ENCODE measurements around the gene CHRD. TPM values are rescaled to one million over a fixed set of nuclear protein-coding genes. Genes with fewer than 3 reads are reported as not detected.

CHRD gene
- total RNA-seq, 1 donor from 2014 or later = 47.1 TPM

GRCh38 chr3:184354121-184354728 lies 25.6 kb upstream of the CHRD start:
- Mint-ChIP-seq H3K36me3 (ENCODE audit: unreplicated experiment) (no peaks in the 10 kb centered on the region), H3K9me3 (ENCODE audit: unreplicated experiment) (peaks cover 4% of the 10 kb centered on the region), H3K4me1 (ENCODE audit: low read depth, unreplicated experiment) (peaks cover 8% of the 10 kb centered on the region), H3K4me3 (ENCODE audit: unreplicated experiment) (no peak overlapping the region), H3K27me3 (ENCODE audit: unreplicated experiment) (peaks cover 11% of the 10 kb centered on the region), H3K27ac (ENCODE audit: unreplicated experiment) (no peak overlapping the region)
- DNase-seq = peak; percentile 69
- TF ChIP-seq, protein P1, sequence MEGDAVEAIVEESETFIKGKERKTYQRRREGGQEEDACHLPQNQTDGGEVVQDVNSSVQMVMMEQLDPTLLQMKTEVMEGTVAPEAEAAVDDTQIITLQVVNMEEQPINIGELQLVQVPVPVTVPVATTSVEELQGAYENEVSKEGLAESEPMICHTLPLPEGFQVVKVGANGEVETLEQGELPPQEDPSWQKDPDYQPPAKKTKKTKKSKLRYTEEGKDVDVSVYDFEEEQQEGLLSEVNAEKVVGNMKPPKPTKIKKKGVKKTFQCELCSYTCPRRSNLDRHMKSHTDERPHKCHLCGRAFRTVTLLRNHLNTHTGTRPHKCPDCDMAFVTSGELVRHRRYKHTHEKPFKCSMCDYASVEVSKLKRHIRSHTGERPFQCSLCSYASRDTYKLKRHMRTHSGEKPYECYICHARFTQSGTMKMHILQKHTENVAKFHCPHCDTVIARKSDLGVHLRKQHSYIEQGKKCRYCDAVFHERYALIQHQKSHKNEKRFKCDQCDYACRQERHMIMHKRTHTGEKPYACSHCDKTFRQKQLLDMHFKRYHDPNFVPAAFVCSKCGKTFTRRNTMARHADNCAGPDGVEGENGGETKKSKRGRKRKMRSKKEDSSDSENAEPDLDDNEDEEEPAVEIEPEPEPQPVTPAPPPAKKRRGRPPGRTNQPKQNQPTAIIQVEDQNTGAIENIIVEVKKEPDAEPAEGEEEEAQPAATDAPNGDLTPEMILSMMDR (IDR thresholded peaks at IDR 0.05; ENCODE audit: partially characterized antibody, unreplicated experiment) = peak; percentile 77

GRCh38 chr3:184354754-184355153 lies 25.1 kb upstream of the CHRD start:
- peaks cover 3% of the 10 kb centered on the region for H3K9me3 Mint-ChIP-seq (ENCODE audit: unreplicated experiment)
- TF ChIP-seq, protein P1 (IDR thresholded peaks at IDR 0.05; ENCODE audit: partially characterized antibody, unreplicated experiment) = no peak
- DNase-seq = no peak
- H3K27ac Mint-ChIP-seq (ENCODE audit: unreplicated experiment) = no peak overlapping the region
- H3K36me3 Mint-ChIP-seq (ENCODE audit: unreplicated experiment) = no peaks in the 10 kb centered on the region
- H3K4me3 Mint-ChIP-seq (ENCODE audit: unreplicated experiment) = no peak overlapping the region
- H3K27me3 Mint-ChIP-seq (ENCODE audit: unreplicated experiment) = peaks cover 11% of the 10 kb centered on the region
- peaks cover 8% of the 10 kb centered on the region for H3K4me1 Mint-ChIP-seq (ENCODE audit: low read depth, unreplicated experiment)

DNA sequence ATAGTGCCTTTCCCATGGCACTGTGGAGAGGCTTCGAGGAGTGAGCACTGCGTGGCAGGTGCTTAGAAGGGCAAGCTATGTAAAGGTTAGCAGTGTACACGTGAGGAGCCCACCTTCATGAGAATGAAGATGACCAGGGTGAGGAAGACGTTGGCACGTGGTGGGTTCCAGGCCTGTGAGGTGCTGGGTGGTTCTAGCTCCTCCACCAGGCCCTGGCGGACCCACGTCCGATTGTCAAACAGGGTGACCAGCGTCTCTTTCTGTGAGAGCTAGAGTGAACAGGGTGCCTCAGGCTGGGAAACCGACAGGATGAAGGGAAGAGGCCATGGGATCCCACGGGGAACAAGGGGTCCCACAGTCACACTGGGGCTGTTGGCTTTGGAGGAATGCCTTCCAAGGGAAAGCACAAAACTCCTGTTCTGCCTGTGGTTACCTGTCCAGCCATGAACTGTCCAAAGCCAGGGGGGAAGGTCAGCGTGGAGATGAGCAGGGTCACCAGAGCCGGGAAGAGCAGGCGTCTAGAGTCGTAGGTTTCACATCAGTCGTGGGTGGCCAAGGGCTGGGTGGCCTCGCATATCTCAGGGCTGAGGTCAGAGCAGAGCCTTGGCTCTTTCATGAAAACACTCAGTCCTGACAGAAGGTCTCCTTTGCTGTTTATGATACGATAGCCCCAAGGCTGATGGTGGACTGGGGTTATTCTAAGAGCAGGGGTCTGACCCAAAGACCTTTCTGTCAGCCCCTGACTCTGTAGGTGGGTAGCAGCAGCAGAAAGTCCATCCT lies 24.4 kb upstream of the CHRD start:
- Mint-ChIP-seq H3K9me3 (ENCODE audit: unreplicated experiment) (peaks cover 5% of the 10 kb centered on the region), H3K4me3 (ENCODE audit: unreplicated experiment) (no peak overlapping the region), H3K27ac (ENCODE audit: unreplicated experiment) (no peak overlapping the region), H3K4me1 (ENCODE audit: low read depth, unreplicated experiment) (peaks cover 8% of the 10 kb centered on the region), H3K36me3 (ENCODE audit: unreplicated experiment) (no peaks in the 10 kb centered on the region), H3K27me3 (ENCODE audit: unreplicated experiment) (peaks cover 15% of the 10 kb centered on the region)
- DNase-seq = no peak
- TF ChIP-seq, protein P1 (IDR thresholded peaks at IDR 0.05; ENCODE audit: partially characterized antibody, unreplicated experiment) = no peak

DNA sequence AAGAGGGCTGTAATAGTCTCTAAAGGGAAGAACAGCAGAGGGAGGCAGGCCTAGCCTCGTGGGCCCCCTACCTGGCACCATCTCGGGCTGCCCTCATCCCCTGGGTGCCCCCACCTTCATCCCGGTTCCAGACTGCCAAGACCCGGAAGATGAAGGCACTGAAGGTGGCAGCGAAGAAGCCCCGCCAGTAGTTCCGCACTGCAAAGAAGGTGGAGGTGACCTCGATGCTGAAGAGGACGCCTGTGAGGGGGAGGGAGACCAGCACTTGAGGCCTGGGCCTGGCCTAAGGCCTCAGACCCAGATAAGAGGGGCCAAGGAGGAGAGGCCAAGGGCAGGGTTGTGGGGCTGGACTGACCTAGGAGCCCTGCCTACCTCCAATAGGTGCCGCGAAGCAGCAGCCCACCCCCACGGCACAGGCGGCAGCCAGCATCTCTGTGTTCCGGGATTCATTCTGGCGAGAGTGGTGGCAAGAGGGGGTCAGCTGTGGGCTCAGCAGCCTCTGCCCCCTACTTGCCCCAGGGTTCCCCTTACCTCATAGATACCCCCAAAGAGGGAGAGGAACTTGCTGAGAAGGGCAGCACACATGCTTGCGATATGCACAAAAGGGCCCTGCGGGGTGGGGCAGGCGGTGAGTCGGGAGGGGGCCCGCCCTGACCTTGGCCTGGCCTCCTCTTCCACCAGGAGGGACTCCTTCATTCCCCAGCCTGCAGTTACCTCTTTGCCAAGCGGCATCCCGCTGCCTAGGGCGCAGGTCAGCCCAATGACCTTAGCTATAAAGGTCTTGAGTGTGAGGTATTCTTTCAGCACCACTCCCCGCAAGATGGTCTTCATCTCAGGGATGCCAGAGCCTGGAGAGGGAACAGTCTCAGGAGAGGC lies 22.4 kb upstream of the CHRD start:
- H3K27ac Mint-ChIP-seq (ENCODE audit: unreplicated experiment) = no peak overlapping the region
- H3K36me3 Mint-ChIP-seq (ENCODE audit: unreplicated experiment) = no peaks in the 10 kb centered on the region
- no peak overlapping the region for H3K4me3 Mint-ChIP-seq (ENCODE audit: unreplicated experiment)
- TF ChIP-seq, protein P1 (IDR thresholded peaks at IDR 0.05; ENCODE audit: partially characterized antibody, unreplicated experiment) = no peak
- peaks cover 6% of the 10 kb centered on the region for H3K9me3 Mint-ChIP-seq (ENCODE audit: unreplicated experiment)
- no peaks in the 10 kb centered on the region for H3K4me1 Mint-ChIP-seq (ENCODE audit: low read depth, unreplicated experiment)
- H3K27me3 Mint-ChIP-seq (ENCODE audit: unreplicated experiment) = peaks cover 17% of the 10 kb centered on the region
- no peak for DNase-seq
